Measurements from ENCODE around the gene ZNF57.

DNA sequence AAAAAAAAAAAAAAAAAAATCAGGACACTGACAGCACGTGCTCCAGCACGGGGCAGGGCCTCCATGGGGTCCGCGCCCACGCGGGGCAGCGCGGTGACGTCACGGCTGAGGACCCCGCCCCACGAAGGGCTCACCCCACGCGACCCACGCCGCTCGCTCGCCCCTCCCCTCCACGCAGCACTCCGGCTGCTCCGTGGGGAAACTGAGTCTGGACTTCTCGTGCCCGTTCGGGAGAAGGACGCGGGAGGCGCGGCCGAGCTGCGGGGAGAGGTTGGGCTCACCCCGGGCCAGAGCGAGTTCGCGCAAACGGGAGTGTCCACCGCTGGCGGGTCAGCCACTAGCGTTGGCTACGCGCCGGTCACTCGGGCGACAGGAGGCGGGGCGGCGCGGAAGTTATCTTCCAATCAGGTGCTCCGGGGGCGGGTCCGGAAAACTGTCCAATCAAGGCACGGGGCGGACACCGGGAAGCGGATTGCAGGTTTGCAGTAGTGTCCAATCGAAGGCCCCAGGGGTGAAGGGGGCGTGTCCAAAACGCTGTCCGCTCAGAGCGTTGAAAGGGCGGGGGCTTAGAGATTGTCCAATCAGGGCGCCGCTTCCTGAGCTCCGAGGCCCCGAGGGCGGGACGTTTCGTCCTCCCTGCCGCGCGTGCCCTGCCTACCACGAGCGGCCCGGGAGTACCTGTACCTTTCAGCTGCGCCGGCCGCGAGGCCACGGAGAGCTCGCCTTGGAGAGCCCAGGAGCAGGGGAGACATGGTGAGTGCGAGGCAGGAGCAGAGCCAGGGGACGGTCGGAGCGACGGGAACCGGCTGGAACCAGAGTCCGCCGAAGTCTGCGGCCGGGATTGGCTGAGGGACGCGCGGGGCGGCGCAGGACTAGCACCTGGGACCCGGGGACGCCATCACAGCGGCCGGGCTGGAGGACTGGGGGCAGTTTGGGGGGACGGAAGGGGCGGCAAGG, at the start of gene ZNF57:
- TF ChIP-seq POLR2A (IDR thresholded peaks at IDR 0.05; ENCODE audit: low read length) (peak; percentile 56), GATA1 (IDR thresholded peaks at IDR 0.05; ENCODE audit: low read depth, low read length) (no peak)
